Astrocyte of the hippocampus (primary cell): ENCODE data around the gene ZFAND3.

ENCODE experiments used
- DNase-seq: peaks from one replicate; pipeline ENCODE4 v3.0.0; 2011; ENCODE audit warnings: low read depth, low spot score

The ZFAND3 gene, protein sequence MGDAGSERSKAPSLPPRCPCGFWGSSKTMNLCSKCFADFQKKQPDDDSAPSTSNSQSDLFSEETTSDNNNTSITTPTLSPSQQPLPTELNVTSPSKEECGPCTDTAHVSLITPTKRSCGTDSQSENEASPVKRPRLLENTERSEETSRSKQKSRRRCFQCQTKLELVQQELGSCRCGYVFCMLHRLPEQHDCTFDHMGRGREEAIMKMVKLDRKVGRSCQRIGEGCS

DNA sequence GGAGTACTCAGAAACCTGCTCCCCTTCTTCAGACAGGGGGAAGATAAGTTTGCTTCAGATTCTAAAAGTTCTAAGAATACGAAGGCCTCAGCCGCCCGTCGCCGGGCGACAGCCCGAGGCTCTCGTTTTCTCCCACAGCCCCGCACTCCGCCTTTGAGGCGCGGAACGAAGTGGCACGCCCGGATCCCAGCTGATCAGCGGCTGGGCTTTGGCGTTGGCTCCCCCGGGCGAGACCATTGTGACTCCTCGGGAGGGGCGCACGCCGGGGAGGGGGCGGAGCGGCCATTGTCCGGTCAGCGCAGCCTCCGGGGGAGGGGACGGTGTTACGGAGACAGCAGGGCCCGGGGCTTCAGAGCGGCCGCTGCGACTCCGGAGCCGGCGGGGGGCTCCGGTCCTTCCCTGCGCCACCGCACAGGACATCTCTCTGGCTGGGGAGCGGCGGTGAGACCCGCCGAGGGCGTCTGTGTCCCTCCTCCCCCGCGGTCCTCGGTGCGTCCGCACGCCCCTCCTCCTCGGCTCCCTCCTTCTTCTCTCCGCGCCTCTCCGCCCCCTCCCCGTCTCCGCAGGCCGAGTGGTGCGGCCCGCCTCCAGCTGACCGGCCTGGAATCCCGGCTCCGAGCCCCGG, at the start of gene ZFAND3:
ZFAND3 (plus strand) TSS at position 551 of the 625 bp plus-strand sequence. CDS start 219 bp downstream, outside the sequence.
- peak; percentile 99 for DNase-seq

DNA sequence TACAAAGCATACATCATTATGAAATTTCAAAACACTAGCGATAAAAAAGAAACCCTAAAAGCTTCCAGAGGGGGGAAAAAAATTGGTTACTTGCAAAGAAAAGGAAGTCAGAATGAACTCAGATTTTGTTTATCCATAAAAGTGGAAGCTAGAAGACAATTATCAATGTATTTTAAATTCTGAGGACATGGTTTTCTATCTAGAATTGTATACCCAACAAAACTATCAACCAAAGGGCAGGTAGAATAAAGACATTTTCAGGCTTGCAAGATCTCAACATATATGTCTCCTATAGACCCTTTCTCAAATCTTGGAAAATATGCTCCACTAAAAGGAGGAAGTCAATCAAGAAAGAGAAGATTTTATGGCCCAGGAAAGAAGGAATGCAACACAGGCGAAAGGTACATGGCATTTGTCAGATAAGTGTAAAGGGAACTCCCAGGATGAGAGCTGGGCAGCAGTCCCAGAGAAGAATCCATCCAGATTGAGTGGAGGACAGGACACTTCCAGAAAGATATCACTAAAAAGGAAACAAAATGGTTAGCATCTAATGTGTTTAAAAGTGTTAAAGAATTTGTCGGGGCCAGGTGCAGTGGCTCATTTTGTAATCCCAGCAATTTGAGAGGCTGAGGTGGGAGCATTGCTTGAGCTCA, 45.4 kb upstream of the ZFAND3 start:
- DNase-seq = no peak

- no peak for DNase-seq
Measured at GRCh38 chr6:37776566-37776965, 43.0 kb upstream of the ZFAND3 start.

GRCh38 chr6:37777272-37777834, 42.2 kb upstream of the ZFAND3 start:
- peak; percentile 9 for DNase-seq

DNA sequence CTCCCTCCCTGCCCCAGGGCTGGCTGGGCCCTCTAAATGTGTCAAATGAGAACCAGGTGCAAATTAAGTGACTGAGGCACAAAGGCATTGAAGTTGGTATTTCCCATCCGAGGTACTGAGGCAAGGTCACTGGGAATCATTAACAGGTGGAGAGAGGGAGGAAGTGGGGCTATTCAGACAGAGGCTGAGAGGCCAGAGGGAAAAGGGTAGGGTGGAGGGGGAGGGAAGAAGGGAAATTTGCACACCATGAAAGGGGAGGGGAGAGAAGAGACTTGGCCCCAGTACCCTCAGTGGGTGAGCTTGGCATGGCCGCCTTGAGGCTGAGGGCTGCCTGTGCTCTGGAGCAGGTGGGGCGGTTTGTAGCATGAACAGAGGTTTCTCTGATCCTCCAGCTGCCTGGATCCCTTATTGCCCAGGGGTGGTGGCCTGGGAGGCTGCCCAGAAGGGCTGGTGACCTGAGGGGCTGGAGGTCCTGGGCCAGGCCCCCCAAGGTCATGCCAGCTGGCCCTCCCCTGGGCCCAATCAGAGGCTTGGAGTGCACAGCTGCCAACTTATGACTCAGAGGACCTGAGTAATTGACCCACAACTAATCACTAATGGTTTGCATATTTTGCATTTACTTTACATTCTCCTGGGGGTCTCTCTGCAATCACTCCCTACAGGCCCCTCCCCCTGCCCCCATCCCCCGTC, 40.3 kb upstream of the ZFAND3 start:
- peak; percentile 38 for DNase-seq

DNA sequence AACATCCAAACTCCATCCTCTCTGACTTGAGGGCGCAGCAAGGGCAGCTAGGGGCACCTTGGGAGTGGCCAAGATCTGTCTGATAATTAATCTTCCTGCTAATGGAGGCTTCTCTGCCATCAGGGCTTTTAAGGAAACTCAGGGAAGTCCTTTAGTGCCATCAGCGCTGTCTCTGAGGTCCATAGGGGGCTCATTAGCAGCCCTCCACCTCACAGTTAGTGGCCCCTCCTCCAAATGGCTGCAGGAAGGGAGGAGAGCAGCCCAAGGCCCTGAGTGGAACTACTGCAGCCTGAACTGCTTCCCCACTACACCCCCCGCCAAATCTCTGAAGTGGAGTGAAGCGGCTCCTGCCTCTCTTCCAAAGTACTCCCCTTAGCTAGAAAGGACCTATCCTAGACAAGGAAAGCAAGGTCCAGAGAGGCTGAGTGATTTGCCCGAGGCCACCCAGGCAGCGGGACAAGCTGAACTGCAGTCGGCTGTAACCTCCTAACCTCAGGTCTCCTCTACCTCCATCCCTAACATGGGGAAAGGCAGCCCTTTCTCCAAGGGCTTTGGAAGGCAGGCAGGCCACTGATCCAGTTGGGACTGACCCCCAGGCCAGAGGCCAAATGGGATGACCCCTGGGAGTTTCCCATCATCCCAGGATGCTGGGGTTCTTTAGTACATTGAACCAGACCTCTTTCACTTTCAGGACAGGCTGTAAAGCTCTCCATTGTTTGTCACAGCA, 39.5 kb upstream of the ZFAND3 start:
- DNase-seq = no peak

DNA sequence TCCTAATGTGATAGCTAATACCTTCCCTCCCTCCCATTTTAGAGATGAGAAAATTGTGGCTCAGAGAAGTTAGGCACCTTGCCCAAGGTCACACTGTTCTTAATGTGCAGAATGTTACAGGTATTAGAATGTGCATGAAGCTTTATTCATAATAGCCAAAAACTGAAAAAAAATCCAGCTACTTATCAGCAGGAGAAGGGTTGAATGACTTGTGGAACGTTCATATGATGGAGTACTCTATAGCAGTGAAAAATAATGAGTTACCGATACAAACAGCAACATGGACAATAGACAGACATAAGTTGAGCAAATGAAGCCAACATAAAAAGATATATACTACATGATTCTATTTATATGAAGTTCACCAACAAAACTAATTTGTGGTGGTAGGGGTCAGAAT, 37.7 kb upstream of the ZFAND3 start:
- DNase-seq = no peak

DNA sequence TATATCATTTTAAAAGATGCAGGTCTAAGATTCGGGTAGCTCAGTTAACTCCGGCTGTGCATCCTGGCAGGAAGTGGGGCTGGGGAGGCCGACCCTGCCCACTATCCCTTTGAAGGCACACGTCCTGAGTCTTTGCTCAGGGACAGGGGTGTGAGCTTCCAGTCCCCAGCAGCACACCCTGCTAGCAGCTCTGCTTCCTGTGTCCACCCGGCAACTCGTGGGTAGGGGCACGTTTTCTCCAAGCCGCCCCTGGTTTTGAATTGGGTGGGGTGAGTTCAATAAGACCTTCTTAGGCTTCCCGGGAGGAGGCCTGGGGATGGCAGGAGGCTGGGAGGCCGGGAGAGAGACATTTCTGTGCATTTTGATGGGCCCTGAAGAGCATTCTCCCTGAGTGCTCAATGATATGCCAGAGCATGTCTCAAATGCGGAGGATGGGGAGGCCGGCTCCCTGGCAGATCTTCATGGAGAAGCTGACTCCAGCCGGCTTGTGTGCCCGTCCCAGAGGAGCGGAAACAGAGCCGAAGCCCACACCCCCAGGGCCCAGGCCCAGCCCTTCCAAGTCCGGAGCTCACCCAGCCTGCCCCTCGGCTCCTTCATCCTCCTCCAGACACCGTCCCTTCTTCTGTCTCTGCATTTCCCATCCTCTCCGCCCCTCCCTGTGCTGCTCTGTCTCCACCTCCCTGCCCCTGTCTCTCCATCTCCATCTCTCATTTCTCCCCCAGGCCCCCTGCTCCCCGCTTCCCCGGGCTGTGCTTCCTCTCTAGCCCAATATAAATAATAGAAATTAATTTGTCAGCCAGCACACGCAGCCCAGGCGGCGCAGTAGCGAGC, 36.3 kb upstream of the ZFAND3 start:
- peak; percentile 51 for DNase-seq

DNA sequence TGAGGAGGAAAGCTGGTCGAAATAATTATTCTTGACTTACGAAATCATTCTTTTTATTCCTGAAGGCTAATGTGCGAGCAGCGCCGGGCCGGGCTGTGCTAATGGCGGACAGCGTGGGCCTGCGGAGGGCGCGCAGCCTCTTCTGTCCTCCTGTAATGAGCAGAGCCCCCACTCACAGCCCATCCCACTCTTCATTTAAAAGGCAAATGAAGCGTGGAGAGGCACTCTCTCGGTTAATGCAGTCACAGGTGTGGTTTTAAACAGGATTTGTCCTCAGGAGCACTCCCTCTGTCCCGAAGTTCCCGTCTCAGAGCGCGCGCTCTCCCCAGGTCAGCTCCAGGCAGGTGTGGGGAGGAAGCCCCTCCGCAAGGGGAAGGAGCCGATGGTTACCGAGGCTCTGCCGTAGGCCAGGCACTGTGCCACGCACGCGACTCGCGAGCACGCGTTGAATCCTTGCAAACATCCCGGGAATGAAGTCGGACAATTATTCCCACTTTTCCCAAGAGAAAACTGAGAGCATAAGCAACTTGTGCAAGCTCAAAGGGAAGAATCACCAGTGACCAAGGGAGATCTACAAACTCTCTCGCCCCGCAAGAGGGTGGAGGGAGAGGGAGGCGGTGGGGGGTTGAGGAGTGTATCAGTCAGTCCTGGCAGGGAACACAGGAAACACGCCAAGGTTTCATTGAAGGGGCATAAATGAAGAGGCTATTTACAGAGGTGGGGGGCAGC, 35.5 kb upstream of the ZFAND3 start:
- peak; percentile 57 for DNase-seq

GRCh38 chr6:37784585-37784967, 35.0 kb upstream of the ZFAND3 start:
- no peak for DNase-seq

DNA sequence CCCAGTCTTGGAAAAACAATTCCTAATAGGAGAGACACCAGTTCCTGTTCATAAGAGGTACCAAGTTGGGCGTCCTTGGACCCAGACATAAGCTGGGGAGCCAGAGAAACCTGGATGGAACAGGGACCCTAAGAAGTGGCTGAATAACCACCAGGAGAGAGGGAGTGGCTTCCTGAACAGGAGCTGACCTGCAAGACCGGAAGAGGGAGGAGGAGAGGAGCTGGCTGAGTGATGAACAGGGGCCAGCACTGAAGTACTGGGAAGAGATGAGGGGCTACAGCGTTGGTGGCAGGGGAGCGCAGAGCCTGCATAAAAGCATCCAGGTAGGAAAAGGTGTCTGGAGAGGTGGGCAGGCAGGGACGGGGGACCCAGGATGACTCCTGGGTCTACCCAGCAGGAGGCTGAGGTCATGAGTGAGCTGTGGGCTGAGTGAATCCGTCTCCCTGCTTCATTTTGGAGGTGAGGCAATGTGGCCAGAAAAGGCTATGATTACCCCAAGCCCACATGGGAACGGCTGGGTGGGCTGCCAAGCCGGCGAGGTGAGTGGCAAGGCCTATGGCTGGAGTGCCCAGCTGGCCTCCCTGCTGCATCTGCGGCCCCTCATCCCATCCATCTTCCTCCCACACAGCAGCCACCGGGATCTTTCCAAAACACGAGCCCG, 34.4 kb upstream of the ZFAND3 start:
- DNase-seq = no peak

DNA sequence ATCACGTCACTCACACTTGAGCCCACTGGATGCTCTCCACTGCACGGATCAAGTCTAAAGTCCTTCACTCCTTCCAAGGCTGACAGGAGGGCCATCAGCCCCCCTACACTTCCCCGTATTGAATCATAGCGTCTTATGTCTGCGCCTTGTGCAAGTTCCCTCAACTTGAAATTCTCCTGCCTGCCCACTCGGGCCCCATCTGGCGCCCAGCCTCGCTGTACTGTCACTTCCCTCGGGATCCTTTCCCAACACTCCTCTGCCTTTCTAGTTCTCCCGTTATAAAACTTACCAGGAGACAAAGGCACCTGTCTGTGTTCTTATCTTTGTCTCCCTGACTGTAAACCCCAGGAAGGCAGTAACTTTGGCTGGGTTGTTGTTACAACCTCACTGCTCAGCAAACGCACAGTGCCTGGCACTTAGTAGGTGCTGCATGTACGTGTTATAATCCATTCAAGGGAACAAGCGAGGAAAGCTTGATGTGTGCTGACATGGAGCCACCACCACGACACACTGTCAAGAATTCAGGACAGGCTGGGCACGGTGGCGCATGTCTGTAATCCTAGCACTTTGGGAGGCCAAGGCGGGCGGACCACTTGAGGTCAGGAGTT, 33.8 kb upstream of the ZFAND3 start:
- no peak for DNase-seq

DNA sequence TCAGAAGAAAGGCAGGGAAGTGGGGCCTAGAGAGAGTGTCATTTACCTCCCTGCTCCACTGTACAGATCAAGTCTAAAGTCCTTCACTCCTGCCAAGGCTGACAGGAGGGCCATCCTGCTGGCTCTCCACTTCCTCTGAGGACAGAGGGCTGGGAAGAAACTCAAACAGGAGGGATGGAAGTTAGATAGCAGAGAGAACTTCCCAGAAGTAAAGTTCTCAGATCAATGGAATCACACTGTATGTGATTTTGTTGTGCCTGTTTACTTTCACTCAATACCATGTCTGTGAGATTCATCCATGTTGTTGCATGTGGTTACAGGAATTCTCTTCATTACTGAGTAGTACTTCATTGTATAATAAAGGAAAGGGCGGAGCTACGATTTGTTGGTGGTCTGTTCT, 32.3 kb upstream of the ZFAND3 start:
- DNase-seq = no peak

DNA sequence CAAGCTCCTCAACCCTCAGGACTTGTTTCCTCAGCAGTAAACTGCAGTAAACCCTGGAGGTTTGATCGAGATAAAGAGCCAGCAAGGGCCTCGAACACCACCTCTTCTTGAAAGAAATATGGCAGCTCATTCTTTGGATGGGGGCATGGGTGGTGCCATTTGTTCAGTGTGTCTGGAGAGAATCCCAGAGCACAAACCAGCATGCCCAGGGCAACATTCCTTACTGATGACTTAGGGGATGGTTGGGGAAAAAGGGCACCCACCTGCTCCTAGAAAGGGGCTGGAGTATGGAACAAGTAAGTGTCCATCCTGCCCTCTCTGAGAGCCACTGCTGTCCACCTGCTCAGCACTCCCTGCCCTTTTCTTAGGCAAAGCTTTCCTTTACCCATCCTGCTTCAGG, 31.3 kb upstream of the ZFAND3 start:
- DNase-seq = no peak

- peak; percentile 98 for DNase-seq
Measured at GRCh38 chr6:37791156-37791919, 28.2 kb upstream of the ZFAND3 start.

DNA sequence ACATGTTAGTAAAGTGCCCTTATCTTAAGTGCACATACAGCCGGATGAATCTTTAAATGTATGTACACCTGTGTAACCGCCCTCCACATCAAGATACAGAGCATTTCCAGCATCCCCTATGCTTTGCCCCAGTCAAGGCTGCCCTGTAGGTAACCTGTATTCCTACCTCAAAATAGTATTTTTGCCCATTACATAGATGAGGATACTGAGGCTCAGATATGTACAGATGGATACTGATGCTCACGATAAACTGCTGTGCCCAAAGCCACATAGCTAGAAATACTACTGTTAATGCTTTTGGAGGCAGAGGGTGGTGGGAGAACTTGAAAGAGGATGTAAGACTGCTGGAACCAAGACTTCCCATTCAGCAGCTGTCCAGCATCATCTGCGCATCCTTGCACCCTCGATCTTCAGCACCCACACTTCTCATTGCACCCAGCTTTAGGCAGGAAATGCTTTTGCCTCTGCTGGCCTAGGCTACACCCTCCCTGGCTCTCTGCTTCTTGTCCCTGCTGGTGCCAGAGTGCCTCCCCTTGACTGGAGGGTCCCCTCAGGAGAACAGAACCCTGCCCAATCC, 27.0 kb upstream of the ZFAND3 start:
- no peak for DNase-seq

DNA sequence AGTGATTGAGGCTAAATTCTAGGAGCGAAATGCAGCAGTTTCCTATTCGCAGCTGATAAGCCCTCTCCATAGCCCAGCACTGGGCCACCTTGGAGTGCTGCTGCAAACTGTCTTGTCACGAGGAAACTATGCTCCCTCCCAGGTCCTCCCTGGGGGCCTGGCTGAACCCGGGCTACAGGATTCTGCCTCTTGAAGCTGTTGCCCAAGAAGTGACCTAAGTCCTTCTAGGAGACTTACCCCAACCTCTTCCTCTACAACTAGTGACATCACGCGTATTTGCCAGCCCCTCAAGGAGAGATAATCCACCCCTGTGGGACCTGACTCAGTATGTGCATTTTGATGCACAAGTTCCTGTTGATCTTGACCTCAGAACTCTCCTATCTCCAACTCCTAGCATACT, 26.5 kb upstream of the ZFAND3 start:
- no peak for DNase-seq

- peak; percentile 54 for DNase-seq
Measured at GRCh38 chr6:37794825-37795224, 24.7 kb upstream of the ZFAND3 start.
